Measurements from ENCODE around the gene SUPT5H.

Gene SUPT5H

DNA sequence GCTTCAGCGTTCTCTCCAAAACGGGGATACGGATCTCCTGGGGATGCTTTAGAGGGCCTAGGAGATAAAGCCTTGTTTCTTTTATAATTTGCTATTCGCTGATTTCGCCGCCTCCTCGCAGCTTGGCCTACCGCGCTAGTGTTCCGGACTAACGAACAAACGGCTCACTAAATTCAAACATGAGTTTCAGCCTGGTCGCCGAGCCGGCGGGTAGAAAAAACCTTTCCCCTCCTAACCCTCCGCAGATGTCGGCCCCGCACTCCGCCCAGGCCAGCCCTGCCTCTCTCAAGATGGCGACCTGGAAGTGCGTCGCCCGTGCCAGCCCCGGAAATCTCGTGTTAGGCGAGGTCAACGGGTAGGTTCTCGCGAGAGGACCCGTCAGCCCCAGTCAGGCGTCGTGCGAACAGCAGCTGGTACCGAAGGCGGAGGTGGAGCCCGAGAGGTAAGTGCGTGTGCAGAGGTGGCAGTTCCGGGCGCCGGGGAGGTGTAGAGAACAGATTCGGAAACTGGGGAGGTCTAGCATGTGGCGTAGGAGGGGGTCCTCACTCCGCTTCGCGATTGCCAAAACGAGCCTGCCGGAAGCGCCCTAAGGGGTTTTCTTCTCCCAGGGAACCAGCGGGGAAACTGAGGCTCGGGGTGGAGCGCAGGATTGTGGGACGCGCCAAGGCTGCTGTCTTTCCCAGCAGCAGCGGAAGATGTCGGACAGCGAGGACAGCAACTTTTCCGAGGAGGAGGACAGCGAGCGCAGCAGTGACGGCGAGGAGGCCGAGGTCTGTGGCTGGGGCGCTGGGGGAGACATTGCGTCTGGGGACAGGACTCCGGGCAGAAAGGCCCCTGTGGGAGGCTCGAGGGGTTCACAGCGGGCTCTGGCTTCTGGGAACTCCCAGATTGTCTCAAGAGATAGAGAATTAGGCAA lies at the start of gene SUPT5H:
TSS of gene SUPT5H (plus strand) at position 387 of the 916 bp plus-strand sequence. CDS start at position 696, 309 bp downstream.
- Mint-ChIP-seq H3K4me1 (peaks cover 34 to 64% of the 10 kb centered on the region in 2 donors), H3K4me3 (peak within 1 kb of the TSS; percentile 92 to 96), H3K9me3 (peaks cover 0 to 1% of the 10 kb centered on the region in 2 donors), H3K36me3 (peaks cover 29 to 49% of the 10 kb centered on the region in 2 donors), H3K27me3 (no peaks in the 10 kb centered on the region), H3K27ac (peak within 1 kb of the TSS; percentile 96)
- DNase-seq (peak; percentile 97), ATAC-seq (replicated peaks) (peak; percentile 90)

DNA sequence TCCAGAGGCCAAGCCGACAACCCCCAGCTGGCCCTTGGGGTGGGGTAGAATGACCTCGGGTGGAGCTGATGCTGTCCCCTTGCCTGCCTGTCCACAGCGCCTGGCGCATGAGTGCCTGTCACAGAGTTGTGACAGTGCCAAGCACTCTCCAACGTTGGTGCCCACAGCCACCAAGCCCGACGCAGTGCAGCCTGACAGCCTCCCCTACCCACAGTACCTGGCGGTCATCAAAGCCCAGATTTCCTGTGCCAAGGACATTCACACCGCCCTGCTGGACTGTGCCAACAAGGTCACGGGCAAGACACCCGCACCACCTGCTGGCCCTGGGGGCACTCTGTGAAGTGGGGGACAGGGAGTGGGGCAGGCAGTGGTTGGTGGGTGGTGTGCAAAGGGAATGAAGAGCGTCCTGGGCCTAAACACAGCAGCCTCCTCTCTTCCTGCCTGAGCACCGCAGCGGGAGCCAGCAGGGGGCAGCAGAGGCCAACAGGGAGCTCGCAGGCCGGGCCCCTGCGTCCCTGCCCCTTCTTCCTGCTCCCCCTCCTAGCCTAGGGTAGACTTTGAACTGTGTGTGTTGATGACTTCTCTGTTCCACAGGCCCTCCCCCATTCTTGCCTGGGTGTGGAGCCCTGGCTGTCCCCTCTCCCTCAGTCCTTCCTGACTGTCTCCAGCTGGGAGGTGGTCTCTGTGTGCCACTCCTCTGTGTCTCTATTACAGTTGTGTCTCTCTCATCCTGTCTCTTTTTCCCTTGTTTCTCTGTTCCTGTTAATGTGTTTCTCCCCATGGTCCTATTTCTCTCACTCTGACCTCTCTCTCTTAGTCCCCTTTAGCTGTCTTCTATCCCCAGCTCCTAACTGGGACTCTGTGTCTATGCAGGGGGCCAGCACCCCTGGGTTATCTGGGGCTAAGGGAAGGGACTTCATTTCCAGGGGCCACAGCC lies 47.8 kb upstream of the SUPT5H start:
- Mint-ChIP-seq H3K4me3 (peak overlapping the region; percentile 47 to 55), H3K27me3 (no peaks in the 10 kb centered on the region), H3K36me3 (peaks cover 36 to 41% of the 10 kb centered on the region in 2 donors), H3K27ac (peak overlapping the region; percentile 93), H3K4me1 (peaks cover 55 to 80% of the 10 kb centered on the region in 2 donors), H3K9me3 (peaks cover 0 to 4% of the 10 kb centered on the region in 2 donors)
- peak; percentile 63 to 67 for ATAC-seq (replicated peaks)
- peak; percentile 84 for DNase-seq

DNA sequence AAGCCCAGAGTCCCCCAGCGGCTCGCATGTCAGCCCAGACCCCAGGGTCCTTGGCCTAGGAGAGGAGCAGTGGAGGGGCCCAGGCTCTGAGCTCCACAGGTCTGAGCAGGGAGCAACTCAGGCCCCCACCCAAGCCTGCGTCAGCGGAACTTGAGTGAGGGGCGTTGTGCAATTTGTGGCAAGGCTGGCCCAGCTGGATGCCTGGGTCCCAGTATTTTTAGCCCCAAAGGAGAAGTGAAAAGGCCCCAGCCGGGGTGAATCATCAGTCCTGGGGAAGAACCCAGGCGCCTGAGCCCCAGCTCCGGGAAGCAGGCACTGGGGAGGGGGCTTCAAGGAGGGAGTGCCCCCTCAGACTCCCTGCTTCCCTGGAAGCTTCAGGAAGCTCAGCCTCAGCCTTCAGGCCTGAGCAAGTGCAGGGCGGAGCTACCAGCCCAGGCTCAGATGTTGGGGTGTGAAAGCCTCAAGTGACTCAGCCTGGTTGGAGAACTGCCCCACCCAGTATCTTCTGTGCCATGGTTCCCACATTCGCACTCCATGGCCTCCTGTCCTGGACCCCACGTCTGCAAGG lies 47.0 kb upstream of the SUPT5H start:
- peak; percentile 70 for DNase-seq
- peak overlapping the region; percentile 47 to 55 for H3K4me3 Mint-ChIP-seq

DNA sequence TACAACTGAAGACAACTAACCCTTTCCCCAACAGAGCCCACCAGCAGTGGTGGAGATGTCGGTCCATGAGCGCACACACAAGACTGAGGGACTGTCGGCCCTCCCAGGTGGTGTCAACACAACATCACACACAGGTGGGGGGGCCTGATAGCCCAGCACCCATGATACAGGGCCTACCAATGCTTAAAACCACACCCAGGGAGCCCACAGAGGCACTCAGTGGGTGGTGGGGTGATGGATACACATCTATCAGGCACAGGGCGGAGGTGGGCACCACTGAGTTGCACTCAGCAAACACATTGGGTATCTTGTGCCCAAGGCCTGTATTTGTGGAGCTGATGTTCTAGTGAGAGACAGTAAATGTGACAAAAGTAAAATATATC lies 45.7 kb upstream of the SUPT5H start:
- DNase-seq (no peak), ATAC-seq (replicated peaks) (no peak)
- peaks cover 0 to 4% of the 10 kb centered on the region in 2 donors for H3K9me3 Mint-ChIP-seq
- peaks cover 27 to 32% of the 10 kb centered on the region in 2 donors for H3K36me3 Mint-ChIP-seq
- peak overlapping the region; percentile 1 to 56 for H3K4me3 Mint-ChIP-seq
- peak overlapping the region; percentile 93 for H3K27ac Mint-ChIP-seq
- H3K4me1 Mint-ChIP-seq, result peaks cover 61 to 91% of the 10 kb centered on the region in 2 donors
- no peaks in the 10 kb centered on the region for H3K27me3 Mint-ChIP-seq

More for the DNA sequence above, 47.0 kb upstream of the SUPT5H start:
- Mint-ChIP-seq H3K27ac (peak overlapping the region; percentile 93), H3K27me3 (no peaks in the 10 kb centered on the region), H3K9me3 (peaks cover 0 to 4% of the 10 kb centered on the region in 2 donors), H3K36me3 (peaks cover 34 to 39% of the 10 kb centered on the region in 2 donors), H3K4me1 (peaks cover 58 to 85% of the 10 kb centered on the region in 2 donors)
- peak; percentile 12 to 17 for ATAC-seq (replicated peaks)

DNA sequence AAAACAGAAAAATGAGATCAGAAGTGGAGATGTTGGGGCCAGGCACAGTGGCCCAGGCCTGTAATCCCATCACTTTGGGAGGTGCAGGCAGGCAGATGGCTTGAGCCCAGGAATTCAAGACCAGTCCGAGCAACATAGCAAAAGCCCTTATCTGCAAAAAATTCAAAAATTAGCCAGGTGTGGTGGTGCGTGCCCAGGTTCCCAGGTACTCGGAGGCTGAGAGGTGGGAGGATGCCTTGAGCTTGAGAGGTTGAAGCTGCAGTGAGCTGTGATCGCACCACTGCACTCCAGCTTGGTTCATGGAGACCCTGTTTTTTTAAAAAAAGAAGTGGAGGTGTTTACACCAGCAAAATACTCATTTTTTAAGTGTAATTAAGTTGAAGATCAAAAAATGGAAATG lies 45.3 kb upstream of the SUPT5H start:
- Mint-ChIP-seq H3K4me1 (peaks cover 61 to 92% of the 10 kb centered on the region in 2 donors), H3K4me3 (peak overlapping the region; percentile 1 to 56), H3K27ac (peak overlapping the region; percentile 93), H3K9me3 (peaks cover 0 to 4% of the 10 kb centered on the region in 2 donors), H3K27me3 (no peaks in the 10 kb centered on the region), H3K36me3 (peaks cover 23 to 30% of the 10 kb centered on the region in 2 donors)
- DNase-seq, result no peak
- no peak for ATAC-seq (replicated peaks)

DNA sequence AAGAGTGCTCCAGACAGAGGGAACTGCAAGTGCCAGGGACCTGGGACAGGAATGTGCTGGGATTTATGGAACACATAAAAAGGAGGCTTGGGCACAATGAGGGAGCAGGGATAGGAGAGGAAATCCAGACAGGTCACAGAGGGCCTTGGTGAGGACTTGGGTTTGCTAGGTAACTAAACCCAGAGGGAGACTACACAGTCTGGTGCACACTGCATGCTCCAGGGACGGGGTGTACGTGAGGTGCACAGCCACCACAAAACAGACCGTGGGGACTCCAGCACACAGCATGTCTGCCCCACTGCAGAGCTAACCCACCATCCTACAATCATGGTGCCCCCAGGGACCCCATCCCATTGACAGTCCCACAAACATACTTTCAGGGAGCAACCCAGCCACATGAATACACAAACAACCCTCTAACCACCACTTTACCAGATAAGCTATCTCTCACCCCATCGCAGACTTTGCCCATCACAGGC lies 44.3 kb upstream of the SUPT5H start:
- DNase-seq, result no peak
- Mint-ChIP-seq H3K27ac (peak overlapping the region; percentile 100), H3K4me3 (peak overlapping the region; percentile 67 to 96), H3K4me1 (peaks cover 63 to 92% of the 10 kb centered on the region in 2 donors), H3K9me3 (peaks cover 0 to 4% of the 10 kb centered on the region in 2 donors), H3K36me3 (peaks cover 16 to 19% of the 10 kb centered on the region in 2 donors), H3K27me3 (no peaks in the 10 kb centered on the region)
- ATAC-seq (replicated peaks), result peak; percentile 25 to 29

DNA sequence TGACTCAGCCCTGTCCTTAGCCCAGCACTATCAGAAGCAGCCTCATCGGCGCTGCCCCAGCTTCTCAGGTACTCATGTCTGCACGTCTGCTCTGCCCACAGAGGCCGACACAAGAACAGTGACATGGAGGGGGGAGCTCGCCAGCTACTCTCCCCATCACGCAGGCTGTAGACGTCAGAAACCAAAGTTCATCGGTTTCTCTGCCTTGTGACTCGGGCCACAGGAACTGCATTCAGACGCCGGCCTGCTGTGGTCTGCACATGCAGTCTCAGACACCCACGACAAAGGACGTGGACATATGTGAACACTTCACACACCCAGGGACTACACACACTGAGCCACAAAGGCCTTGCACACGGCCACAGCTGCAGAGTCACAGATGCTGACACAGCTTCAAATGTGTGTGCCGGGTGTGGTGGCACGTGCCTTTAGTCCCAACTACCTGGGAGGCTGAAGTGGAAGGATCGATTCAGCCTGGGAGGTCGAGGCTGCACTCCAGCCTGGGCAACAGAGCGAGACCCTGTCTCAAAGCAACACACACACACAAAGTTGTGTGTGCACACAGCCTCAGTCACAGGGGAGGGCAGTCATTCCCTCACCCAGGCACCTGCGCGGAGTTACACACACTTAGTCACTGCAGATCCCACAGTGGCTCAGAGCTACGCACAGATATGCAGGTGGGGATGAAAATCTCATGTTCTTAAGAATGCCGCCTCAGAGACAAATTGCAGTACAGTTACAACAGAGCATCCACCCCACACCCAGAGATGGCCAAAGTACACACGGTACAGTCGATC lies 43.6 kb upstream of the SUPT5H start:
- H3K27me3 Mint-ChIP-seq, result no peaks in the 10 kb centered on the region
- H3K4me1 Mint-ChIP-seq, result peaks cover 65 to 97% of the 10 kb centered on the region in 2 donors
- peaks cover 0 to 4% of the 10 kb centered on the region in 2 donors for H3K9me3 Mint-ChIP-seq
- H3K27ac Mint-ChIP-seq, result peak overlapping the region; percentile 100
- peak overlapping the region; percentile 91 to 96 for H3K4me3 Mint-ChIP-seq
- H3K36me3 Mint-ChIP-seq, result peaks cover 17 to 18% of the 10 kb centered on the region in 2 donors
- DNase-seq (peak; percentile 80), ATAC-seq (replicated peaks) (peak; percentile 49 to 51)

DNA sequence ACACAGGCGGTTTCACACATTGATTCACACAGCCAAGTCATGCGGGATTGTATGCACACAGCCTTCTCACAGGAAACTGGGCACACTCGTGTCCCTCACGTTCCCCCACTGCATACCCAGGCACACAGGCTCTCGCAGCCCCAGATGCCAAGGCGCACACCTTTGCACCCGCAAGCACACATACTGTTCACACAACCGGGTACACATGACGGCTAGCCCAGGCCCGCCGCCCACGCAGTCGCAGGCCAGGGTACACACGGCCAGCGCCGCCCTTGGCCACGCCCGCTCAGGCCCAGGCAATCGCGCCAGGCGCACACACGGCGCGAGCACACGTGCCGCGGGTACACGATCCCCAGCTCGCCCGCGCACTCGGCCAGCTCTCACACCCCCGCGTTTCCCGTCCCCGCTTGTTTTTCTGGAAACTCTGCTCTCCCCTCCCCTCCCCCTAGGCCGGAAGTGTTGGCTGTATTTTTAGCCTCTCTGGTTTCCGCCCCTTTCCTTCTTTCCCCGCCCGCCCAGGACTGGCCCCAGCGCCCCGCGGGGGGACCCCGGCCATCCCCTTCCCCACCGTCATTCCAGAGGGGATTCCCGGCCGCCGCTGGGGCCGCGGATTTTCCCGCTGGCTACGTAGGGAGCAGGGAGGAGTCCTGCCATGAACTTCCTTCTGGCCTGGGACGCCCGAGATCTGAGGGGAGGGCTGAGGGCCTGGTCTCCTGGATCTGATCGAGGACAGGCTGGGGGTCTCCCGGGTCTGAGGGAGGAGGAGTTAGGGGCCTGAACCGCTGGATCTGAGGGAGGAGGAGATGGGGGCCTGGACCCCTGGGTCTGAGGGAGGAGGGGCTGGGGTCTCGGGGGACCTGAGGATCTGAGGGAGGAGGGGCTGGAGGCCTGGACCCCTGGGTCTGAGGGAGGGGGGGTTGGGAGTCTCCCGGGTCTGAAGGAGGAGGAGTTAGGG lies 42.8 kb upstream of the SUPT5H start:
- Mint-ChIP-seq H3K27me3 (no peaks in the 10 kb centered on the region), H3K27ac (peak overlapping the region; percentile 100)

DNA sequence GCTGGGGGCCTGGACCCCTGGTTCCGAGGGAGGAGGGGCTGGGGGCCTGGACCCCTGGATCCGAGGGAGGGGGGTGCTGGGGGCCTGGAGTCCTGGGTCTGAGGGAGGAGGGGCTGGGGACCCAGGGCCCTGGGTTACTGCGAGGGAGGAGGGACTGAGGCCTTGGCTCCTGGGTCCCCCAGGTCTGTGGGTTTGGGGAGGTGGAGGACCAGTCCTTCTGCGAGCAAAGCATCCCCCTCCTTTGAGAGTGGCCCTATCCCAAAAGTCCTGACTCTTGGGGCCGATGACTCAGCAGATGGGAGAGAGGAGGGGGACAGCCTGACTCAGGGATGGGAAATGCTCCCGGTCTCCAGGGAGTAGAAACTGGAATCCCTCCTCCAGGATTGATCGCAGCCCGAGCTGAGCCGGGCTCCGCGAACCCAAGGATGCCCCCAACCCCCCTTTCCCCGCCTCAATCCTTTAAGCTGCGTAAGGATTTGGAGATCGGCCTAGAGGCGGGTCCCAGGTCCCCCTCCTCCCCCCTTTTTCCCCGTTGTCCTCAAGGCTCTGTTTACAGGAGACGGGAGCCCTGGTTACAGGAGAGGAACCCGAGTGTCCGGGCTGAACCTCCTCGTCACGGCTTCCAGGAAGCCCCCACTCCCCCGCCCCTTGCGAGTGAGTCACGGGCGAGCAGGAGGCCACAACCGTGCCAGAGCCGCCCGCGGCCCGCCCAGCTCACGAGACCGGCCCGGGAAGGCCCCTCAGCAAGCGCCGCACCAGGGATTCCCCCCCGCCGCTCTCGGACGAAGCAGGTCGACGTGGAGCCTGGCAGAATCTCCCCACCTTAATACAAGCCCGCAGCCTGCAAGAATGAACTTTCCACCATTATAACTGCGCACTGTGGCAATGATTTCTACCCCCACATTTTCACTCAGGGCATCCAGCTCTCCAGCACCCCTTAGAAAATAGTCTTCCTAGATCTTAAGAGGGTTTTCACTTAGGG lies 41.8 kb upstream of the SUPT5H start:
- ATAC-seq (replicated peaks), result peak; percentile 41 to 47
- peak overlapping the region; percentile 91 to 96 for H3K4me3 Mint-ChIP-seq
- peaks cover 55 to 92% of the 10 kb centered on the region in 2 donors for H3K4me1 Mint-ChIP-seq
- H3K36me3 Mint-ChIP-seq, result peaks cover 31 to 33% of the 10 kb centered on the region in 2 donors
- peak overlapping the region; percentile 100 for H3K27ac Mint-ChIP-seq
- no peaks in the 10 kb centered on the region for H3K27me3 Mint-ChIP-seq
- peaks cover 0 to 4% of the 10 kb centered on the region in 2 donors for H3K9me3 Mint-ChIP-seq
- peak; percentile 96 for DNase-seq

More for the DNA sequence above, 42.8 kb upstream of the SUPT5H start:
- Mint-ChIP-seq H3K9me3 (peaks cover 0 to 4% of the 10 kb centered on the region in 2 donors), H3K36me3 (peaks cover 21 to 23% of the 10 kb centered on the region in 2 donors), H3K4me1 (peaks cover 60 to 92% of the 10 kb centered on the region in 2 donors), H3K4me3 (peak overlapping the region; percentile 91 to 96)
- ATAC-seq (replicated peaks) (peak; percentile 12 to 24), DNase-seq (peak; percentile 83)

DNA sequence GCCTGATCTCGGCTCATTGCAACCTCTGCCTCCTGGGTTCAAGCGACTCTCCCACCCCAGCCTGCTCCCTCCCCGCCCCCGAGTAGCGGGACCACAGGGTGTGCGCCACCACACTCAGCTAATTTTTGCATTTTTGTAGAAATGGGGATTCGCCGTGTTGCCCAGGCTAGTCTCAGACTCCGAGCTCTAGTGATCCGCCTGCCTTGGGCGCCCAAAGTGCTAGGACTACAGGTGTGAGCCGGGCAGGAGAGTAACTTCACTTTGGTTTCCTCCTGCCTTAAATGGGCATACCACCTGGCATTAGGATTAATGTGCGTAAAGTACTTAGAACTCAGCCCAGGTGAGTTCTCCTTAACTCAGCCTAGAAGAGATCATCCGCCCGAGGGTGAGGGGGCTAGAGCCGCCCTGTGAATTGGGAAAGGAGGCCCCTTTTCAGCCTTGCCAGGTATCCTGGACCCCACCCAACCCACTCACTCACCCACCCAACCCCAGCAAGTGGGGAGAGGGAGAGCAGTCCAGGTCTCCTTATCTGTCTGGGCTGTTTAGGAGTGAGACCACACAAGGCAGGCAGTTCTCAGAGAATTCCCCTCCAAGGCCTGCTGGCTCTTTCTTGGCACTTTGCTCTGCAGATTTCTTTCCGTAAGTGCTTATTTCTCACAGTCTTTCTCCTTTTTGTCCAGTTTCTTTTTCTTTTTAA lies 40.0 kb upstream of the SUPT5H start:
- ATAC-seq (replicated peaks) (no peak), DNase-seq (no peak)
- H3K4me1 Mint-ChIP-seq, result peaks cover 51 to 85% of the 10 kb centered on the region in 2 donors
- H3K4me3 Mint-ChIP-seq, result peak overlapping the region; percentile 53 to 57
- H3K27ac Mint-ChIP-seq, result peak overlapping the region; percentile 100
- H3K36me3 Mint-ChIP-seq, result peaks cover 23 to 28% of the 10 kb centered on the region in 2 donors
- H3K9me3 Mint-ChIP-seq, result no peaks in the 10 kb centered on the region
- H3K27me3 Mint-ChIP-seq, result no peaks in the 10 kb centered on the region
